Globus pallidus (tissue), 1 donor: ENCODE measurements around the gene RALA.
"Not testable (repeated sequence)": the region's sequence is repeated elsewhere in the genome, so short reads cannot be mapped to it uniquely, and the experiment has no call there.

Source experiments
- DNase-seq: peaks from one replicate; pipeline ENCODE4 v3.0.0-alpha.2; 2015; ENCODE audit warnings: low spot score

Gene RALA

DNA sequence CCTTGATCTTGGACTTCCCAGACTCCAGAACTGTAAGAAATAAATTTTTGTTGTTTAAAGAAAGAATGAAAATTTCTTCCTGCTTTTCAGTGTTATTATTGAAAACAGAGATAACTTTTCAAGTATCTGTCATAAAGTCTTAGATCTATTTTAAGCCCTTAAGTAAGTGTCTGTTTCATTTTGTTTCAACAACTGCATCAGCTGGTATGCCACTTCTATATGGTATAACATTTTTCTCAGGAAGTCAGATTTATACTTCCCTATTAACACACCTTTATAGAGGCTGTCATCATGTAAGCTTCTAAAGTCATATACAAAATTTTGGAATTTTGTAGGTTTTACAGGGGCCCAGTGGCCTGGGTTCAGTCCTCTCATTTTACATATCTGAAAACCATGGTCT lies 24.4 kb downstream of the RALA start:
- no peak for DNase-seq

DNA sequence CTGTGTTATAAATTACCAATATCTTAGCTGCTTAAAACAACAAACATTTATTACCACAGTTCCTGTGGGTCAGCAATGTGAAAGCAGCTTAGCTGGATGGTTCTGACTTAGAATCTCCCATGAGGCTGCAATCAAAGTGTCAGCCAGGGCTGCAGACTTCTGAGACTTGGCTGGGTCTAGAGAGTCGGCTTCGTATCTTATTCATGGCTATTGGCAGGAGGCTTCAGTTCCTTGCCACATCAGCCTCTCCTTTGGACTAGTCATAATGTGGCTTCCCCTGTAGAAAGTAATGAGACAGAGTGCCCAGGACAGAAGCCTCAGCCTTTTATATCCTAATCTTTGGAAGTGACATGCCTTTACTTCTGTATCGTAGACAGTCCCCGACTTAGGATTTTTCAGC lies 27.3 kb downstream of the RALA start:
- no peak for DNase-seq

DNA sequence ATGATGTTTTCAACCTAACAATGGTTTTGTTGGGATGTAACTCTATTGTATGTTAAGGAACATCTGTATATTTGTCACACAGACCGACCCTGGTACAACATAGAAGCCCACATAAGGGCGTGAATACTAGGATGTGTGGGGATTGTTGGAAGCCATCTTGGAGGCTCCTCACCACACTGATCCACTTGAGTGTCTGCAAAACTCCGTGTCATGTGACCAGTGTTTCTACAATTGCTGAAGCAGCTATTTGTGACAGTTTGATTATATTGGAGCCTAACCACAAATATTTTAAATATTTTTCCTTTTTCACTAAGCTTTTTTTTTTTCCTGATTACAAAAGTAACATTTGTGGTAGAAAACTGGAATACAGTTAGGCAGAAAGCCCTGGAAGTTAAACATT lies 27.9 kb downstream of the RALA start:
- no peak for DNase-seq

DNA sequence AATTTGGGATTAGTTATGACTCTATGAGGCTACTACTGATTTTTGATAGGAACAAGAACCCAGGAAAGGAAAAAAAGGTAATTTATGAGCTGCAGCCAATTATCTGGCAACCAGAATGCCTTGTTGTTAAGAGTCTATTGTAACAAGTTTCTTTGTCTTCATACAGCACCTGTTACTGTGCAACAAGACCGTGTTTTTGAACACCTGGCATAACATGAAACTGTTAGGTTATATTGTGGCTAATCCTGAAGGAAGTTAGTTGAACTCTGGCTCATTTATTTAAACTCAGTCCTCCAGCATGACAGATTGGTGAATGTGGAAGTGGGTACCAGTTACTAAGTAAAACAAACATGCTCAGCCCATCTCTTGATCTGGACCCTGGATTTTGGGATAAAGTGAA lies 33.0 kb downstream of the RALA start:
- DNase-seq = no peak

DNA sequence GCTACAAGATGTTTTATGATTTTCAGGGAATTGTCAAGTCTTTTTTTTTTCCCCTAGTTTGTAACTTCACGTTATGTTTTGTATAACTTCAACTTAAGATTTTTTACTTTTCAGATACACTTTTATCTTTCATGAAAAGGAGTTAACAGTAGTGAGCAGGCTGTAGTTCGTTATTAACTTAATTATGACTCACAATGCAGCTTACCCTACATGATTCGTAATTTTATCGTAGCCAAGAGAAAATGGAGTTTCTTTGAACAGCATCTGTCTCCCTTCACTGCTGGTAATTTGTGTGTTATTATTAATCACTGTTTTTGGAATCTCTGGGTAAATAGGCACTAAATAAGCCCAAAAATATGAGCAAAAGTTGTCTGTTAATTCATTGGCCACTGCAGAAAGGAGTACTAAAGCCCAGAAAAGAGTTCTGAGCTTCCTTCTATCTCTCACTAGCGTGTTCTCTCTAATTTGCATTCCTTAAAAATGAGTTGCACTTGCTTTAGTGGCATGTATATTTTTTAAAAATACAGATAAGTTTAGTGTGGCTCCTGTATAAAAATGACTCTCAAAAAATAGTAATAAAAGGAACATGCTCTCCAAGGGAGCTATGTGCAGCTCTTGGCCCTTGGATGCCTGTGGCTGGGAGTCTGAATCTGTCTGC lies 36.1 kb downstream of the RALA start:
- DNase-seq = no peak

DNA sequence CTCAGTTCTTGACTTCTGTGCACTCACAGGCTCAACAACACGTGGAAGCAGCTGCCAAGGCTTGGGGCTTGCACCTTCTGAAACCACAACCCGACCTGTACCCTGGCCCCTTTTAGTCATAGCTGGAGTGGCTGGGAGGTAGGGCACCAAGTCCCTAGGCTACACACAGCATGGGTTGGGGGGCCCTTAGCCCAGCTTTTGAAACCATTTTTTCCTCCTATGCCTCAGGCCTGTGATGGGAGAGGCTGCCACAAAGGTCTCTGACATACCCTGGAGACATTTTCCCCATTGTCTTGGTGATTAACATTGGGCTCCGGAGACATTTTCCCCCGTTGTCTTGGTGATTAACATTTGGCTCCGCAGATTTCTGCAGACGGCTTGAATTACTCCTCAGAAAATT lies 38.6 kb downstream of the RALA start:
- no peak for DNase-seq

DNA sequence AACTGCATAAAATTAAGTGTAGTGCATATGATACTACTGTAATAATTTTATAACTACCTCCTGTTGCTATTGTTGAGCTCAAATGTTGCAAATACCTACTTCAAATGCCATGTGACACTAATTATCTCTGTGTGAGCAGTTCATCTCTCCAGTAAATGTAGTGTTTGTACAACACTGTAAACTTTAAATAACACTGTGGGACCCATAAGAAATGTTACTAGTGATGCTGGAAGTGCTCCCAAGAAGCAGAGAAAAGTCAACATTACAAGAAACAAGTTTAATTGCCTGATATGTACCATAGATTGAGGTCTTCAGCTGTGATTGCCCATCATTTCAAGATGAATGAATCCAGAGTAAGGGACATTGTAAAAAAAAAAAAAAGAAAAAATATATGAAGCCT lies 39.9 kb downstream of the RALA start:
- no peak for DNase-seq

DNA sequence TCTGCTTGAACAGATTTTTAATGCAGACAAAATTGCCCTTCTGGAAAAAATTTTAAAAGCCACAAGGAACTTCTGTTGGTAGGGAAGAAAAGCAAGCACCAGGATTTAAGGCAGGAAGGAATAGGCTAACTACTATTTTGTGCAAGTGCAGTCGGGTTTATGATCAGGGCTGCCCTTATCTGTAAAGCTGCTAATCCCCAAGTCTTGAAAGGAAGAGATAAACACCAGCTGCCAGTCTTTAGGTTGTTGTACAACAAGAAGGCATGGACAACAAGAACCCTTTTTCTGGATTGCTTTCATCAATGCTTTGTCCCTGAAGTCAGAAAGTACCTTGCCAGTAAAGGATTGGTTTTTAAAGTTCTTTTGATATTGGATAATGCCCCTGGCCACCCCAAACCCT lies 40.7 kb downstream of the RALA start:
- DNase-seq = no peak

DNA sequence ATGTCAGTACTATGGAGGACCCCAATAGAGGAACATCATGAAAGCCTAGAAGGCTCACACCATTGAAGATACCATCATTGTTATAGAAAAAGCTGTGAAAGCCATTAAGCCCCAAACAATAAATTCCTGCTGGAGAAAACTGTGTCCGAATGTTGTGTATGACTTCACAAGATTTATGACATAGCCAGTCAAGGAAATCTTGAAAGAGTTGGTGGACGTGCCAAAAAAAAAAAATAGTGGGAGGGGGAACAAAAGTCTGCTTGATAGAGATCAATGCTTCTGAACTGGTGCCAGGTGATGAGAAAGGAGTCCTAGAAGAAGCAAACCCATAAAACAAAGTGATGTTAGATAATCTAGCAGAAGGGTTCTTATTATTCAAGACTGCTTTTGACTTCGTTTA lies 41.2 kb downstream of the RALA start:
- no peak for DNase-seq

DNA sequence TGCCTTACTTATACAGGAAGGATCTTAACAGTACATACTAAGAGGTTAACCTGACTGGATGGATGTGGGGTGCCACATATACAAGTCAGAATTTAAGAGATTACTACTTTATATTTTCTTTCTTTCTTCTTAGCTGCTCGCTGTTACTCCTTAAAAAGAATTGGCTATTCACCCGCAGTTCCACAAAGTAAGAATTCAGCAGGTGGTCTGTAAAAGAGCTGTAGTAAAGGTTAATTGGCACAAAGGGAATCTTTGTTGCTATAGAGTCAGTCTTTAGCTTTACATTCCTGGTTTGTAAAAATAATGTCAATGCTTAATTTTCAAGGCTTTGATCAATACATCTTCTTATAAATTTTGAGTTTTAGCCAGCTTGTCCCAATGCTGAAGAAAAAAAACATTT lies 43.2 kb downstream of the RALA start:
- no peak for DNase-seq

DNA sequence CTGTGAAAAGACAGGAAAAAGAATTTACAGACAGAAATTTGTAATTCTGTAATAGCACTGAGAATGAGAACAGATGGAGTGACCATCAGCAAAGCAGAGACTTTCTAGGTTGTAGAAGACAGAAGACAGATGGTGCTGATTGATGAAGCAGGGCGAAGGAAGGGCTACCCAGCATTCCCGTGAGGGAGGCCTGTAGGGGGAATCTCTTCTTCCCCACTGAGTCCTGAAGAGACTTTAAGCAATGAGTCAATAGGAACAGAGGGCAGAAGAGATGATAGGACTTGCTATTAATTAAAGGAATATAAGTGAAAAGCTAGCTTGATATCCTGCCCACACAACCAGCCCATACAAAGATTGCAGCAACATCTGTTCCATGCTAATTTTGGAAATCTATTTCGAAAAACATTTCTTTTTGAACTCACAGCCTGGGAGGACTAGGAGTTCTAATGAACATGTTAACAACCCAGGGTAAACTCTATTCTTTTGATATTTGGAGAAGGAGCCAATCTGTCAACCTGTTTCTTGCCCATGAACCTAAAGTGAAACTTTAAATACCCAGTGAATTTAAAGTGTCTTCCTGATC lies 44.1 kb downstream of the RALA start:
- DNase-seq = no peak

DNA sequence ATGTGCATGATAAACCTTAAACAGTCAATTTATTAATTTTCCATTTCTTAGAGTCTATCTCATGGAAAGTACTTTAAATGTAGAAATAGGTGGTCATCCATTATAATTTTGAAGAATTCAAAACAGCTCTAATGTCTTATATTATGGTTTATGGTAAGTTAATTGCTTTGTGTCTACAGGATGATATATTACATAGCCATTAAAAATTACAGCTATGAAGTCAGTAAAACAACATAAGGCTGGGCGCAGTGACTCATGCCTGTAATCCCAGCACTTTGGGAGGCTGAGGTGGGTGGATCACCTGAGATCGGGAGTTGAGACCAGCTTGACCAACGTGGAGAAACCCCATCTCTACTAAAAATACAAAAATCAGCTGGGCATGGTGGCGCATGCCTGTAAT lies 44.9 kb downstream of the RALA start:
- DNase-seq = not testable (repeated sequence)

DNA sequence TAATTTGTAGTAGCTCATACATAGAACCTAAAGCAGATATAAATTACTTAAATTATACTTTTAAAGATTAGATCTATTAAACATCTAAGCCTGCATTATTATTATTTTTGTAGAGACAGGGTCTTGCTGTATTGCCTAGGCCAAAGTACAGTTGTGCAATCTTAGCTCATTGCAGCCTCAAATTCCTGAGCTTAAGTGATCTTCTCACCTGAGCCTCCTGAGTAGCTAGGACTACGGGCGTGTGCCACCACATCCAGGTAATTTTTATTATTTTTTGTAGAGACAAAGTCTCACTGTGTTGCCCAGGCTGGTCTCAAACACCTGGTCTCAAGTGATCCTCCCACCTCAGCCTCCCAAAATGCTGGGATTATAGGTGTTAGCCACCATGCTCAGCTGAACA lies 46.7 kb downstream of the RALA start:
- DNase-seq = no peak

DNA sequence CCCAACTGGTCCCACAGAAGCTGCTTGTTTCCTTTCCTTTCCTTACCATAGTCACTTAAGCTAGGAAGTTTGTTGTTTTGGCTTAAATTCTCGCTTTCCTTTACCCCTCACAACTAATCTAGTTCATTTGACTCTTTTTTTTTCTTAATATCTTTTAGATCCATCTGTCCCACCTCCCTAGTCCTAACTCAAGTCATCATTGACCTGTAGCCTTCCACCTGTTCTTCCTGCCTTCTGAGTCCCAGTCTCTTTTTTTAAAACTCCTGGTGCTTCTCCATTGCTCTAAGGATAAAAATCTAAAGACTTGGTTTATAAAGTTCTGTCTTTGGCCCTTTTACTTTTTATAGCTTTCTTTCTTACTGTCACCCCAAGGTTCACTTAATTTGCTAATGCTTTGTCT lies 47.6 kb downstream of the RALA start:
- no peak for DNase-seq

DNA sequence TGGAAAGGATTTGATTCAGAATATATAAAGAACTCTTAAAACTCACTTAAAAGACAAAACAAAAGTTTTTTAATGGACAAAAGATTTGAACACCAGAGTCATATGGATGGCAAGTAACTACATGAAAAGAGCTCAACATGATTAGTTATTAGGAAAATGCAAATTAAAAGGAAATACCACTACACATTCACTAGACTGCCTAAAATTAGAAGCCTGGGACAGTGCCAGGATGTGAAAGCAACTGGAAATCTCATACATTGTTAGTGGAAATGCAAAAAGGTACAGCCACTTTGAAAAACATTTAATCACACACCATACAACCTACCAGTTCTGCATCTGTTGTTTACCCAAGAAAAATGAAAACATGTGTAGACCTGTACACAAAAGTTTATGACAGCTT lies 48.8 kb downstream of the RALA start:
- DNase-seq = no peak

DNA sequence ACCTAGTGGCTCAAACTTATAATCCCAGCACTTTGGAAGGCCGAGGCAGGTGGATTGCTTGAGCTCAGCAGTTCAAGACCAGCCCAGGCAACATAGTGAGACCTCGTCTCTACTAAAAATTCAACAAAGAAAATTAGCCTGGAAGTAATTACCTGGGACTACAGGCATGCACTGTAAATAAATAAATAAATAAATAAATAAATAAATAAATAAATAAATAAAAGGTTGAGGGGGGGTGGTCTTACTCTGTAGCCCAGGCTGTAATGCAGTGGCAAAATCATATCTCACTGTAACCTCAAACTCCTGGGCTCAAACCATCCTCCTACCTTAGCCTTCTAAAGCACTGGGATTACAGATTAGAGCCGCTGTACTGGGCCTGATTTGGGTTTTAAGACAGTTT lies 50.5 kb downstream of the RALA start:
- DNase-seq = no peak

DNA sequence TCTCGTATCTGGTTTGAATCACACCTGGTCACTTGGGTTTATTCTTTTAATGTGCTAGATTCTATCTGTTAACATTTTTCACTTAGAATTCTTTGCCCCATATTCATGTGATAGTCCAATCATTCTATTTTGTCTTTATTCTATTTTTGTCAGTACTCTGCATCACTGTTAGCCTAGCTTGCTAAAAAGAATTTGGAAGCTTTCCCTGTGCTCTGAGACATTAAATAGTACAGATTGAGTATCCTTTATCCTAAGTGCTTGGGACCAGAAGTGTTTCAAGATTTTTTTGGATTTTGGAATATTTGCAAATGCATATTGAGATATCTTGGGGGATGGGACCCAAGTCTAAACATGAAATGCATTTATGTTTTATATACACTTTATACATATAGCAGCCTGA lies 51.0 kb downstream of the RALA start:
- DNase-seq = no peak

DNA sequence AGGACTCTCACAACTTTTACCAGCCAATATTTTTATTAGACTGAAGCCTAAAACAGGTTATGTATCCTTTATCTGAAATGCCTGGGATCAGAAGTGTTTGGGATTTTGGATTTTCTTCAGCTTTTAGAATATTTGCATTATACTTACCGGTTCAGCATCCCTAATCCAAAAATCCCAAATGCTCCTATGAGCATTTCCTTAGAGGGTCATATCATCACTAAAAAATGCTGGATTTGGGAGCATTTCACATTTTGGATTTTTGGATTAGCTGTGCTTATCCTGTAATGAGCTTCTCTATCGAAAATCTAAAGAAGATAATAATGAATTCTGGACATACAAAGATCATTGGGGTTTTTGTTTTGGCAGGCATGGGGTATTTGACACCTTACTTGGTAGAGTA lies 53.0 kb downstream of the RALA start:
- no peak for DNase-seq

DNA sequence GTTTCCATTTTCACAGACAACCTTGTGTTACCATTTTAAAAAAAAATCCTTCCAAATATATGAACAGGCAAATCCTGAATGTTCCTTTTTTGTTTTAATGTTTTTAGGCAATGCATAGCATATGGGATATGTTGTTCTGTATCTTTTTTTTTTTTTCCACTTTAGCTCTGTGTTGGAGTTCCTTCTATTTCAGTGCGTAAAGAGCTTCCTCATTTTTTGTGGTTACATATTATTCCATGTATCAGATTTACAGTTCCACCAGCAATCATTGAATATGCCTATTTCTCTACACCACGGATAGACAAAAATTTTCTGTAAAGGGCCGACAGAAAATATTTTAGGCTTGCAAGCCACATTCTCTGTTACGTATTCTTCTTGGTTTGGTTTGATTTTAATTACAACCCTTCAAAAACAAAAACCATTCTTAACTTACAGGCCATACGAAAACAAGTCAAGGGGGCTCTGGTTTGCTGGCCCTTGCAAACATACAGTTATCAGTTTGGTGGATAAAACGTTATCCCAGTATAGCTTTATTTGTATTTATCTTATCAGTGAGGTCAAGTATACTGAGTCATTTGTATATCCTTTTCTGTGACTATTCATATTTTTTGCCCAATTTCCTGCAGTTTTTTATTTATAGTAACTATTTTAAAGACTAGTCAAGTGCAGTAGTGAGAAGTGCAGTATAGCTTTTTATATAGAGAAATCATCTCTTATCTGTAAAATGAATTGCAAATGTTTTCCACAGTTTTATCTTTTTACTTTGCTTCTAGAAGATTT lies 55.7 kb downstream of the RALA start:
- DNase-seq = no peak

DNA sequence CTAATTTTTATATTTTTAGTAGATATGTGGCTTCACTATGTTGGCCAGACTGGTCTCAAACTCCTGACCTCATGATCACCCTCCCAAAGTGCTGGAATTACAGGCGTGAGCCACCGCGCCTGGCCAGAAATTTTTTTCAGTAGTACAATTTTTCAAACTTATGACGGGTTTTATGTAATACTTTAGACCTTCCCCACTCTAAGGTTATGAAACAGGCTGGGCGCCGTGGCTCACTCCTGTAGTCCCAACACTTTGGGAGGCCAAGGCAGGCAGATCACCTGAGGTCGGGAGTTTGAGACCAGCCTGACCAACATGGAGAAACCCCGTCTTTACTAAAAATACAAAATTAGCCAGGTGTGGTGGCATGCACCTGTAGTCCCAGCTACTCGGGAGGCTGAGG lies 56.5 kb downstream of the RALA start:
- DNase-seq = not testable (repeated sequence)

DNA sequence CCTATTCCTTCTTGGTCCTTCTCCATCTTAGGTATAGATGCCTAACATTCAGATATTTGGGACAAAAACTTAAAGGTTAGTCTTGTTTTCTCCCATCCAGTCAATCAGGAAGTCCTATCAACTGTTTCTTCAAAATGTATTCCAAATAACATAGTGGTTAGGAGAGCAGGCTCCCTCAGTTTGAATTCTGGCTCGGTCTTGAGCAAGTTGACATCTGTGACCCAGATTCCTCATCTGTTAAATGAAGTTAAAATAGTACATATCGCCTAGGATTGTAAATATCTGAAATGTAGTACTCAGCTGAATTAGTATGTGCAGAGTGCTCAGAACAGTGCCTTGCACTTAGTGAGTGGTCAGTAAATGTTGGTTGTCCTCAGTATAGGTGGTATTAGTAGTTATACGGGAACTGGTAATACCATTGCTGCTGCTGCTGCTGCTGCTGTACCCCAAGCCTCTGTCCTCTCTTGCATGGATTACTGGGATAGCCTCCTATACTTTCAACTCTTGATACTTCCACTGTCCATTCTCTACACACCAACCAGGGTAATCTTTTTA lies 58.6 kb downstream of the RALA start:
- no peak for DNase-seq

DNA sequence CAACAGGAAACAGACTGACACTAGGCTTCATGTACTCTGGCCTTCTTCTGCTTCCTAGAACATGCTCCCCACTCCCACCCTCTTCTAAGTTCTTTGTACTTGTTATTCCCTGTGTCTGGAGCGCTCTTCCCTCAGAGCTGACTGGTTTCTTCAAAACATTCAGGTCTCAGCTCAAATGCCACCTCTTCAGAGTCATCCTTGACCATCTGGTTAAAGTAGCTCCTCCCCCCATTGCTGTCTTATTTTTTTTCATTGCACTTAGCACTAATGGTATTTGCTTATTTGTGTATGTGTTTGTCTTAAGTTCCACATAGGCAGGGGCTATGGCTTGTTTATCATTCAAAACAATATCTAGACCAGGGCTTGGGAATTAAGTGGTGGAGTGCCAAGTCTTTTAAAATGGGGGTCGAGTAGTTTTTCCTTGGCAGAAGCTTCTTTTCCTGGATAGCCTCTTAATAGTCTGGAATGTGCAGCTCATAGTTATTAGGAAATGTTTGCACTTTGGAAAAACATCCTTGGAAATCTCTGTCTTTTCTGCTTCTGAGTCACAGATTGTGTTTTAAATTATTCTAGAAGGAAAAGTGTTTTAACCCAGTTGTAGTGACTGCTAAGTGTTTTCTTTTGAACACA lies 60.0 kb downstream of the RALA start:
- peak; percentile 6 for DNase-seq
